Astrocyte (in vitro differentiated cells and primary cell): ENCODE results near the gene TMEM100. TPM values are rescaled to one million over a fixed set of nuclear protein-coding genes. Genes with fewer than 3 reads are reported as not detected.

Experiments
- total RNA-seq: library from RNA; stranded (reverse); gene quantifications from 2 replicates; pipeline ENCODE4 v1.2.1, GENCODE V29; 2021

The TMEM100 gene
- total RNA-seq, 1 donor from 2014 or later = 7.3 TPM

Other genes starting within 250 kb of the TMEM100 start
- not detected in 2 replicates for gene SMIM36, start 211.4 kb downstream of the TMEM100 start, total RNA-seq
- 14.9 and 16.4 TPM in 2 replicates for gene PCTP, start 28.2 kb upstream of the TMEM100 start, total RNA-seq